ENCODE data around the gene CEP170.
"Not testable (repeated sequence)": the region's sequence is repeated elsewhere in the genome, so short reads cannot be mapped to it uniquely, and the experiment has no call there.

DNA sequence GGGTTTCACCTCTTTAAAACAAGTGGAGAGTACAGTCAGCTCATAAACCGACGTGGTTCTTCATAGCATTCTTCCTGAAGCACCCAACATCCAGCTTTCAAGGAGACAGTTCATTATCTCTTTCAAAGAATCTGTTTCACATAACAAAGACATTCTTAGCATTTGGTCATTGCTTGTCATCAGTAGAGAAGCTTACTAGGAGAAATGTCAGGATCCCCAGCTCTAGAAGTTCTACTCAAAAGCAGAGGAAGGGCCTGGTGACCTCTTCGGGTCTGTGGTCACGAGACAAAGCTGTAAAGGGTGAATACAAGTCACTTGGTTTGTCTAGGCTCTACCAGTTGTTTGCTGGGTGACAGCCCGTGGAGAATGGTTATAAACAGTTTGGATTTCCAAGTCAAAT is 133.1 kb downstream of the CEP170 start:
- TF ChIP-seq, protein P1, sequence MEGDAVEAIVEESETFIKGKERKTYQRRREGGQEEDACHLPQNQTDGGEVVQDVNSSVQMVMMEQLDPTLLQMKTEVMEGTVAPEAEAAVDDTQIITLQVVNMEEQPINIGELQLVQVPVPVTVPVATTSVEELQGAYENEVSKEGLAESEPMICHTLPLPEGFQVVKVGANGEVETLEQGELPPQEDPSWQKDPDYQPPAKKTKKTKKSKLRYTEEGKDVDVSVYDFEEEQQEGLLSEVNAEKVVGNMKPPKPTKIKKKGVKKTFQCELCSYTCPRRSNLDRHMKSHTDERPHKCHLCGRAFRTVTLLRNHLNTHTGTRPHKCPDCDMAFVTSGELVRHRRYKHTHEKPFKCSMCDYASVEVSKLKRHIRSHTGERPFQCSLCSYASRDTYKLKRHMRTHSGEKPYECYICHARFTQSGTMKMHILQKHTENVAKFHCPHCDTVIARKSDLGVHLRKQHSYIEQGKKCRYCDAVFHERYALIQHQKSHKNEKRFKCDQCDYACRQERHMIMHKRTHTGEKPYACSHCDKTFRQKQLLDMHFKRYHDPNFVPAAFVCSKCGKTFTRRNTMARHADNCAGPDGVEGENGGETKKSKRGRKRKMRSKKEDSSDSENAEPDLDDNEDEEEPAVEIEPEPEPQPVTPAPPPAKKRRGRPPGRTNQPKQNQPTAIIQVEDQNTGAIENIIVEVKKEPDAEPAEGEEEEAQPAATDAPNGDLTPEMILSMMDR (IDR thresholded peaks at IDR 0.05): not testable (repeated sequence)
- TF ChIP-seq ZFX (IDR thresholded peaks at IDR 0.05; ENCODE audit: borderline replicate concordance): not testable (repeated sequence)
